GM12891 (cell line): ENCODE data around the gene LNX1.

ENCODE experiments used
- DNase-seq: peaks from one replicate; pipeline ENCODE4 v3.0.0; 2011; ENCODE audit warnings: low spot score; ENCODE audit not compliant: insufficient read length
- FAIRE-seq: peaks from 2 replicates; lab custom pipeline; 2011; peaks lifted over from hg19 to GRCh38; lab: Jason Lieb, UNC
- PAX5 ChIP-seq: IDR thresholded peaks from 2 replicates; pipeline ENCODE4 v1.6.1; 2011; ENCODE audit warnings: low read length, moderate library complexity, mild to moderate bottlenecking; ENCODE audit not compliant: insufficient read depth, severe bottlenecking
- POLR2A ChIP-seq: IDR thresholded peaks from 2 replicates; pipeline ENCODE4 v1.6.1; 2011; ENCODE audit warnings: low read depth, low read length, control low read depth
- POLR2AphosphoS5 ChIP-seq: IDR thresholded peaks from 2 replicates; pipeline ENCODE4 v1.6.1; 2011; ENCODE audit warnings: low read depth, low read length, control low read depth
- POU2F2 ChIP-seq: IDR thresholded peaks from 2 replicates; pipeline ENCODE4 v1.6.1; 2011; ENCODE audit warnings: low read depth, mild to moderate bottlenecking, control low read depth, low read length, moderate library complexity
- SPI1 ChIP-seq: IDR thresholded peaks from 2 replicates; pipeline ENCODE4 v1.6.1; 2011; ENCODE audit warnings: low read depth, low read length, control low read depth
- TAF1 ChIP-seq: IDR thresholded peaks from 2 replicates; pipeline ENCODE4 v1.6.1; 2011; ENCODE audit warnings: low read depth, low read length, control low read depth

The LNX1 gene

GRCh38 chr4:53558065-53558801, 33.1 kb downstream of the LNX1 start:
- DNase-seq = no peak
- TF ChIP-seq TAF1 (no peak), PAX5 (no peak), POLR2A (no peak), POU2F2 (no peak), SPI1 (no peak), POLR2AphosphoS5 (no peak)
- no peak for FAIRE-seq

GRCh38 chr4:53557669-53558064, 33.6 kb downstream of the LNX1 start:
- no peak for FAIRE-seq
- no peak for DNase-seq

GRCh38 chr4:53556651-53557050, 34.6 kb downstream of the LNX1 start:
- no peak for TF ChIP-seq POLR2A
- TF ChIP-seq POLR2AphosphoS5 = no peak
- no peak for TF ChIP-seq POU2F2
- no peak for TF ChIP-seq SPI1
- TF ChIP-seq TAF1 = no peak
- no peak for TF ChIP-seq PAX5
- DNase-seq = no peak
- no peak for FAIRE-seq

More at GRCh38 chr4:53557669-53558064, 33.6 kb downstream of the LNX1 start:
- TF ChIP-seq POLR2AphosphoS5 (no peak), POU2F2 (no peak), TAF1 (no peak), PAX5 (no peak), SPI1 (no peak), POLR2A (no peak)

GRCh38 chr4:53553486-53554210, 37.6 kb downstream of the LNX1 start:
- no peak for FAIRE-seq
- DNase-seq = no peak
- TF ChIP-seq PAX5 = no peak
- no peak for TF ChIP-seq POLR2A
- TF ChIP-seq TAF1 = no peak

- DNase-seq (no peak), FAIRE-seq (no peak)
Observed at GRCh38 chr4:53552711-53553110, 38.6 kb downstream of the LNX1 start.

GRCh38 chr4:53551958-53552357, 39.3 kb downstream of the LNX1 start:
- TF ChIP-seq SPI1 = no peak
- DNase-seq (no peak), FAIRE-seq (no peak)

More at GRCh38 chr4:53552711-53553110, 38.6 kb downstream of the LNX1 start:
- no peak for TF ChIP-seq PAX5
- no peak for TF ChIP-seq TAF1
- no peak for TF ChIP-seq POU2F2
- no peak for TF ChIP-seq POLR2A
- no peak for TF ChIP-seq SPI1
- no peak for TF ChIP-seq POLR2AphosphoS5

GRCh38 chr4:53551281-53551864, 39.9 kb downstream of the LNX1 start:
- TF ChIP-seq PAX5 = no peak
- TF ChIP-seq POU2F2 = no peak
- TF ChIP-seq SPI1 = no peak
- no peak for TF ChIP-seq TAF1
- no peak for TF ChIP-seq POLR2AphosphoS5
- TF ChIP-seq POLR2A = no peak
- no peak for FAIRE-seq
- DNase-seq = no peak

GRCh38 chr4:53548662-53549061, 42.6 kb downstream of the LNX1 start:
- FAIRE-seq (no peak), DNase-seq (no peak)
- TF ChIP-seq POLR2AphosphoS5 (no peak), PAX5 (no peak), POLR2A (no peak), TAF1 (no peak), SPI1 (no peak), POU2F2 (no peak)

- FAIRE-seq = no peak
- DNase-seq = no peak
Observed at GRCh38 chr4:53547983-53548382, 43.3 kb downstream of the LNX1 start.

GRCh38 chr4:53545942-53546581, 45.2 kb downstream of the LNX1 start:
- FAIRE-seq (no peak), DNase-seq (no peak)
- TF ChIP-seq PAX5 (no peak), SPI1 (no peak), POLR2AphosphoS5 (no peak), TAF1 (no peak), POLR2A (no peak), POU2F2 (no peak)

More at GRCh38 chr4:53547983-53548382, 43.3 kb downstream of the LNX1 start:
- no peak for TF ChIP-seq POLR2A
